H1 (cell line): ENCODE measurements around the gene RPL22L1. TPM values are rescaled to one million over a fixed set of nuclear protein-coding genes. Genes with fewer than 3 reads are reported as not detected.
A peak's percentile ranks its signal among the peaks of the same experiment; 100 is the strongest.

Experiments
- CTCF ChIA-PET: fragments of 300-600 bp; sonication (Branson Sonifier 250); formaldehyde crosslinking; loops from one replicate; lab custom pipeline; 2021; ENCODE audit not compliant: partially characterized antibody; lab: Charles Lee
- POLR2A ChIA-PET: fragments of 300-600 bp; sonication (Branson Sonifier 250); formaldehyde crosslinking; loops from one replicate; lab custom pipeline; 2021; ENCODE audit warnings: inconsistent platforms; ENCODE audit not compliant: partially characterized antibody; lab: Charles Lee
- DNase-seq, 2 experiments: peaks; one replicate each; pipeline versions ENCODE4 v3.0.0 to v3.0.0-alpha.2; 2010 to 2022; ENCODE audit warnings: low spot score in 2 of 2, low read depth in 1 of 2, mixed read lengths in 1 of 2
- FAIRE-seq: peaks from 2 replicates; lab custom pipeline; 2011; peaks lifted over from hg19 to GRCh38; lab: Jason Lieb, UNC
- H2AFZ ChIP-seq: 2 replicates; pipeline ENCODE4 v1.8.1; 2012; ENCODE audit warnings: low read length, inconsistent platforms
- H2AK5ac ChIP-seq: 2 replicates; pipeline ENCODE4 v1.6.1; 2013; ENCODE audit warnings: low read depth, low read length
- H2BK120ac ChIP-seq: replicated peaks from 2 replicates; pipeline ENCODE3; 2013; ENCODE audit warnings: low read depth, low read length, inconsistent platforms
- H2BK12ac ChIP-seq: 2 replicates; pipeline ENCODE4 v1.6.1; 2013; ENCODE audit warnings: low read depth, low read length
- H2BK15ac ChIP-seq: 2 replicates; pipeline ENCODE4 v1.6.1; 2013; ENCODE audit warnings: low read length
- H2BK20ac ChIP-seq: 2 replicates; pipeline ENCODE4 v1.6.1; 2013; ENCODE audit warnings: low read length
- H2BK5ac ChIP-seq: 2 replicates; pipeline ENCODE4 v1.6.1; 2013; ENCODE audit warnings: low read depth, low read length
- H3K14ac ChIP-seq: 2 replicates; pipeline ENCODE4 v1.6.1; 2013; ENCODE audit warnings: inconsistent platforms; ENCODE audit not compliant: insufficient read length
- H3K18ac ChIP-seq: 2 replicates; pipeline ENCODE4 v1.6.1; 2013; ENCODE audit warnings: low read length; ENCODE audit errors: extremely low read depth
- H3K23ac ChIP-seq: 2 replicates; pipeline ENCODE4 v1.6.1; 2013; ENCODE audit warnings: inconsistent platforms; ENCODE audit not compliant: insufficient read length
- H3K23me2 ChIP-seq: 2 replicates; pipeline ENCODE4 v1.6.1; 2013; ENCODE audit warnings: low read depth, low read length
- H3K27ac ChIP-seq: 2 replicates; pipeline ENCODE4 v1.6.1; 2011; ENCODE audit warnings: low read depth, low read length, inconsistent platforms
- H3K27me3 ChIP-seq, 4 experiments: replicated peaks in 1 of 4; 1 replicate in 1 of 4; 2 replicates in 3 of 4; pipeline versions ENCODE4 v1.6.1 to v1.8.1; 2011 to 2013; ENCODE audit warnings: low read length in 3 of 4, mild to moderate bottlenecking in 3 of 4, inconsistent platforms in 2 of 4, mixed read lengths in 2 of 4, moderate library complexity in 1 of 4; ENCODE audit not compliant: control insufficient read depth in 3 of 4, insufficient read depth in 3 of 4; ENCODE audit errors: extremely low read depth in 1 of 4
- H3K36me3 ChIP-seq, 4 experiments: 2 replicates each; pipeline versions ENCODE4 v1.6.1 to v1.8.1; 2011 to 2013; ENCODE audit warnings: mild to moderate bottlenecking in 4 of 4, low read length in 3 of 4, moderate library complexity in 2 of 4, control low read depth in 1 of 4, inconsistent platforms in 1 of 4; ENCODE audit not compliant: insufficient read depth in 4 of 4, control insufficient read depth in 2 of 4
- H3K4ac ChIP-seq: replicated peaks from 2 replicates; pipeline ENCODE3; 2013; ENCODE audit warnings: low read length, low read depth, mixed read lengths, inconsistent platforms; ENCODE audit not compliant: insufficient read length
- H3K4me1 ChIP-seq, 4 experiments: replicated peaks in 1 of 4; 1 replicate in 1 of 4; 2 replicates in 3 of 4; pipeline versions ENCODE4 v1.6.1 to v1.8.1; 2011 to 2013; ENCODE audit warnings: low read length in 3 of 4, inconsistent platforms in 2 of 4, mixed read lengths in 1 of 4; ENCODE audit not compliant: insufficient read depth in 4 of 4, control insufficient read depth in 3 of 4
- H3K4me2 ChIP-seq, 2 experiments: 2 replicates each; pipeline versions ENCODE4 v1.6.1 to v1.8.1; 2011 to 2013; ENCODE audit warnings: low read depth in 2 of 2, low read length in 2 of 2, control low read depth in 1 of 2, inconsistent platforms in 1 of 2, mild to moderate bottlenecking in 1 of 2; ENCODE audit not compliant: insufficient read depth in 1 of 2
- H3K4me3 ChIP-seq, 4 experiments: fragments of 200-600, 300-600 bp in 1 of 4; sonication (generic), shearing (Covaris generic), sonication (Bioruptor Twin) in 1 of 4; 2 replicates each; pipeline versions ENCODE4 v1.5.1 to v1.8.1; 2011 to 2016; ENCODE audit warnings: low read length in 4 of 4, low read depth in 3 of 4, control low read depth in 2 of 4, inconsistent platforms in 2 of 4, mild to moderate bottlenecking in 2 of 4, mixed read lengths in 1 of 4, moderate library complexity in 1 of 4; ENCODE audit not compliant: insufficient read depth in 2 of 4; ENCODE audit errors: extremely low read depth in 1 of 4
- H3K56ac ChIP-seq: replicated peaks from 2 replicates; pipeline ENCODE3; 2013; ENCODE audit warnings: low read depth, mild to moderate bottlenecking, mixed read lengths, low read length, inconsistent platforms; ENCODE audit not compliant: insufficient read length
- H3K79me1 ChIP-seq: 2 replicates; pipeline ENCODE4 v1.6.1; 2013; ENCODE audit warnings: low read depth, low read length, control low read depth
- H3K79me2 ChIP-seq, 2 experiments: 2 replicates each; pipeline versions ENCODE4 v1.6.1 to v1.8.1; 2012 to 2013; ENCODE audit warnings: low read length in 2 of 2, mild to moderate bottlenecking in 2 of 2, inconsistent platforms in 1 of 2; ENCODE audit not compliant: insufficient read depth in 2 of 2, control insufficient read depth in 1 of 2
- H3K9ac ChIP-seq, 4 experiments: replicated peaks in 1 of 4; 1 replicate in 1 of 4; 2 replicates in 3 of 4; pipeline versions ENCODE4 v1.6.1 to v1.8.1; 2011 to 2013; ENCODE audit warnings: low read depth in 3 of 4, low read length in 3 of 4, control low read depth in 2 of 4, mild to moderate bottlenecking in 2 of 4, moderate library complexity in 2 of 4, inconsistent platforms in 1 of 4; ENCODE audit errors: extremely low read depth in 1 of 4
- H3K9me3 ChIP-seq, 2 experiments: 2 replicates each; pipeline versions ENCODE4 v1.6.1 to v1.8.1; 2012 to 2013; ENCODE audit warnings: mild to moderate bottlenecking in 2 of 2, moderate library complexity in 2 of 2, control low read depth in 1 of 2, inconsistent platforms in 1 of 2, low read depth in 1 of 2, low read length in 1 of 2, mixed read lengths in 1 of 2; ENCODE audit not compliant: insufficient read depth in 2 of 2
- H4K20me1 ChIP-seq, 2 experiments: replicated peaks in 1 of 2; 2 replicates each; pipeline versions ENCODE3 to v1.8.1; 2011 to 2013; ENCODE audit warnings: inconsistent platforms in 2 of 2, low read length in 2 of 2, mild to moderate bottlenecking in 1 of 2; ENCODE audit not compliant: insufficient read depth in 2 of 2, control insufficient read depth in 1 of 2
- H4K5ac ChIP-seq: 2 replicates; pipeline ENCODE4 v1.6.1; 2013; ENCODE audit warnings: low read length, low read depth, mixed read lengths, inconsistent platforms; ENCODE audit not compliant: insufficient read length
- H4K8ac ChIP-seq: 2 replicates; pipeline ENCODE4 v1.8.0; 2013; ENCODE audit warnings: mild to moderate bottlenecking, moderate library complexity, low read length, inconsistent platforms; ENCODE audit not compliant: insufficient read depth; ENCODE audit errors: extremely low read depth
- H4K91ac ChIP-seq: replicated peaks from 2 replicates; pipeline ENCODE3; 2013; ENCODE audit warnings: low read length, mixed read lengths, inconsistent platforms; ENCODE audit not compliant: insufficient read length
- ATF2 ChIP-seq: IDR thresholded peaks from 2 replicates; pipeline ENCODE4 v1.6.1; 2012; ENCODE audit warnings: low read length, inconsistent platforms
- CHD1 ChIP-seq: IDR thresholded peaks from 2 replicates; pipeline ENCODE4 v1.6.1; 2012; ENCODE audit warnings: low read depth, low read length, improper control_type of control experiment
- EGR1 ChIP-seq: IDR thresholded peaks from 2 replicates; pipeline ENCODE4 v1.6.1; 2011; ENCODE audit warnings: low read depth, low read length, borderline replicate concordance
- KDM1A ChIP-seq: fragments of 200-600, 300-600 bp; sonication (generic); IDR thresholded peaks from 2 replicates; pipeline ENCODE4 v1.7.1; 2016; ENCODE audit warnings: mild to moderate bottlenecking, low read length, borderline replicate concordance
- KDM5A ChIP-seq: fragments of 200-600 bp; IDR thresholded peaks from 2 replicates; pipeline ENCODE4 v1.7.1; 2012; ENCODE audit warnings: mild to moderate bottlenecking, low read length, inconsistent platforms, mixed read lengths
- WGBS, 2 experiments: shearing (Covaris generic) in 1 of 2; methylation state at CpG; one replicate each; pipeline versions ENCODE4 v1.1.6 to v1.1.7; 2013 to 2015; ENCODE audit warnings: low lambda C conversion rate in 2 of 2, mixed read lengths in 2 of 2, inconsistent platforms in 1 of 2, low coverage in 1 of 2, missing lambda C conversion rate in 1 of 2; ENCODE audit not compliant: insufficient replicate concordance in 2 of 2, insufficient coverage in 1 of 2, insufficient read length in 1 of 2; ENCODE audit errors: extremely low coverage in 1 of 2, missing lambda C conversion rate in 1 of 2; 5-methylcytosine and 5-hydroxymethylcytosine counted together
- long read RNA-seq, 2 experiments: library from RNA in 1 of 2; library from capped mRNA in 1 of 2; stranded (forward); transcript quantifications; one replicate each; pipeline ENCODE4 v2.0.0, GENCODE V29; 2021; ENCODE audit warnings: inconsistent platforms in 1 of 2
- polyA minus RNA-seq, 3 experiments: library from RNA; depleted of rRNA, polyadenylated mRNA; stranded (reverse); fragments of >200 nt; gene quantifications; 1 replicate in 2 of 3; 2 replicates in 1 of 3; pipeline ENCODE4 v1.2.3, GENCODE V29; 2011
- polyA plus RNA-seq, 7 experiments: library from polyadenylated mRNA; depleted of rRNA in 3 of 7; stranded (reverse) in 5 of 7; unstranded in 2 of 7; fragments of >200 nt in 5 of 7; fragments of 200-250 nt in 2 of 7; gene quantifications; 1 replicate in 5 of 7; 2 replicates in 1 of 7; 4 replicates in 1 of 7; pipeline versions ENCODE4 v1.2.1 to v1.2.3, GENCODE V29; 2011 to 2013; ENCODE audit warnings: missing spikeins in 2 of 7, mixed read lengths in 2 of 7
- total RNA-seq: library from RNA; stranded (reverse); fragmentation: NEBNext Ultra II Directional; extraction: Animal tissue kit (Norgen Biotek cat#: 25700); gene quantifications from 2 replicates; pipeline ENCODE4 v1.2.1, GENCODE V29; 2021

RPL22L1 gene
- total RNA-seq (271 and 280 TPM in 2 replicates), polyA plus RNA-seq (2011; rRNA removed) (40.0 and 99.9 TPM in 2 replicates), polyA minus RNA-seq (2011; rRNA and poly(A)+ RNA removed) (6.2 and 6.6 TPM in 2 replicates)
- polyA plus RNA-seq (2011; cell fraction: cytosol; rRNA removed) = 158 TPM
- 10.1 TPM for polyA plus RNA-seq (2011; cell fraction: nucleus; rRNA removed)
- polyA plus RNA-seq (2012, experiment 1 of 2) = 121 to 356 TPM (median 153 TPM) in 4 replicates
- 1,071 TPM for polyA plus RNA-seq (2012, experiment 2 of 2)
- 805 TPM for polyA plus RNA-seq (2013, experiment 1 of 2)
- 862 TPM for polyA plus RNA-seq (2013, experiment 2 of 2)
- 13.1 TPM for polyA minus RNA-seq (2011; cell fraction: cytosol; rRNA and poly(A)+ RNA removed)
- polyA minus RNA-seq (2011; cell fraction: nucleus; rRNA and poly(A)+ RNA removed) = 28.3 TPM
- long read RNA-seq, experiment 1, transcript RPL22L1-204 (4 exons, 581 nt) = minor isoform, 7 of 505 reads
- long read RNA-seq, experiment 1, transcript RPL22L1-205 (2 exons, 900 nt) = minor isoform, 7 of 505 reads
- long read RNA-seq, experiment 1, transcript RPL22L1-201 (4 exons, 2,190 nt) = major isoform, 222 of 505 reads
- long read RNA-seq, experiment 1, transcript RPL22L1-202 (4 exons, 506 nt) = minor isoform, 28 of 505 reads
- long read RNA-seq, experiment 1, partial matches to known transcripts = 185 of 505 reads
- long read RNA-seq, experiment 1, other reads (novel, unspliced or antisense) = 55 of 505 reads
- long read RNA-seq, experiment 2, partial matches to known transcripts = 6 of 8 reads
- long read RNA-seq, experiment 2, other reads (novel, unspliced or antisense) = 0 of 8 reads

GRCh38 chr3:170869645-170870593 is at the start of gene RPL22L1:
Gene RPL22L1, minus strand, starts transcription at chr3:170870195. Its CDS starts 28 bp downstream, at chr3:170870167.
- Histone ChIP-seq H3K23me2 (no peaks in the 10 kb centered on the region), H4K20me1 (peaks cover 2 to 5% of the 10 kb centered on the region in 2 experiments), H3K18ac (peak within 1 kb of the TSS; percentile 20), H2AK5ac (no peak within 1 kb of the TSS), H2BK20ac (no peak within 1 kb of the TSS), H3K36me3 (peaks cover 6 to 36% (median 22%) of the 10 kb centered on the region in 4 experiments), H2BK15ac (no peak within 1 kb of the TSS), H4K5ac (peak within 1 kb of the TSS; percentile 92), H3K23ac (no peak within 1 kb of the TSS), H3K4me3 (peak within 1 kb of the TSS; percentile 80 to 93 (median 86)), H3K27me3 (no peaks in the 10 kb centered on the region), H2BK120ac (no peak within 1 kb of the TSS), H3K4me1 (peaks cover 0 to 6% (median 2%) of the 10 kb centered on the region in 4 experiments; a peak in 5 of 7 replicates), H2AFZ (peak within 1 kb of the TSS; percentile 73), H3K56ac (peak within 1 kb of the TSS; percentile 94), H2BK5ac (peak within 1 kb of the TSS; percentile 92), H3K14ac (no peak within 1 kb of the TSS), H3K4me2 (peak within 1 kb of the TSS; percentile 64 to 77), H3K4ac (peak within 1 kb of the TSS; percentile 34), H3K79me1 (no peaks in the 10 kb centered on the region), H2BK12ac (peak within 1 kb of the TSS; percentile 41; the same call in 1 of the 2 replicates), H4K8ac (peak within 1 kb of the TSS; percentile 95), H3K79me2 (peaks cover 5 to 25% of the 10 kb centered on the region in 2 experiments; a peak in 3 of 4 replicates), H4K91ac (peak within 1 kb of the TSS; percentile 52), H3K9ac (peak within 1 kb of the TSS; percentile 91 to 99 (median 98)), H3K27ac (peak within 1 kb of the TSS; percentile 97), H3K9me3 (no peaks in the 10 kb centered on the region)
- WGBS, 2 experiments = 1% methylated on average over 59 of the region's 59 CpGs; no CpG with 5 or more reads in 1 of the 2 experiments
- FAIRE-seq = peak; percentile 57
- DNase-seq = peak; percentile 77 to 90
- ChIA-PET CTCF (interaction anchor here (1.2 to 1.5 kb wide), 2 partner anchors 16 to 1084 kb away, joined by 3 to 4 read pairs; no protein-coding TSS in a partner anchor), POLR2A (interaction anchor here (0.6 to 4.0 kb wide), 26 partner anchors 12 to 513 kb away, joined by 3 to 32 read pairs (median 4); partner anchors contain the start of genes EIF5A2 and SKIL)
- TF ChIP-seq CHD1 (no peak), ATF2 (peak; percentile 77; the same call in 1 of the 2 replicates), KDM1A (no peak), EGR1 (no peak), KDM5A (peak; percentile 76)
